Nephron progenitor cell (in vitro differentiated cells): Measurements from ENCODE around the gene RAB11FIP4.

Source experiments
- DNase-seq: peaks from one replicate; pipeline ENCODE4 v3.0.0; 2021
- H3K27ac Mint-ChIP-seq: 2 replicates; pipeline ENCODE4 v1.8.0; 2021; ENCODE audit warnings: mild to moderate bottlenecking, moderate library complexity, mixed read lengths
- H3K27me3 Mint-ChIP-seq: 2 replicates; pipeline ENCODE4 v1.8.0; 2021; ENCODE audit warnings: mild to moderate bottlenecking, low read depth, mixed read lengths; ENCODE audit not compliant: poor library complexity
- H3K36me3 Mint-ChIP-seq: 2 replicates; pipeline ENCODE4 v1.8.0; 2021; ENCODE audit warnings: low read depth, mixed read lengths
- H3K4me1 Mint-ChIP-seq: 2 replicates; pipeline ENCODE4 v1.8.0; 2021; ENCODE audit warnings: mixed read lengths
- H3K4me3 Mint-ChIP-seq: 2 replicates; pipeline ENCODE4 v1.8.0; 2021; ENCODE audit warnings: mild to moderate bottlenecking, moderate library complexity, mixed read lengths
- H3K9me3 Mint-ChIP-seq: 2 replicates; pipeline ENCODE4 v1.8.0; 2021; ENCODE audit warnings: mild to moderate bottlenecking, moderate library complexity, mixed read lengths
- TF ChIP-seq, protein P1 (sequence below): fragments of 200-600 bp; sonication (generic); IDR thresholded peaks from 2 replicates; pipeline ENCODE4 v1.5.0; 2021; ENCODE audit warnings: antibody characterized with exemption

Gene RAB11FIP4

DNA sequence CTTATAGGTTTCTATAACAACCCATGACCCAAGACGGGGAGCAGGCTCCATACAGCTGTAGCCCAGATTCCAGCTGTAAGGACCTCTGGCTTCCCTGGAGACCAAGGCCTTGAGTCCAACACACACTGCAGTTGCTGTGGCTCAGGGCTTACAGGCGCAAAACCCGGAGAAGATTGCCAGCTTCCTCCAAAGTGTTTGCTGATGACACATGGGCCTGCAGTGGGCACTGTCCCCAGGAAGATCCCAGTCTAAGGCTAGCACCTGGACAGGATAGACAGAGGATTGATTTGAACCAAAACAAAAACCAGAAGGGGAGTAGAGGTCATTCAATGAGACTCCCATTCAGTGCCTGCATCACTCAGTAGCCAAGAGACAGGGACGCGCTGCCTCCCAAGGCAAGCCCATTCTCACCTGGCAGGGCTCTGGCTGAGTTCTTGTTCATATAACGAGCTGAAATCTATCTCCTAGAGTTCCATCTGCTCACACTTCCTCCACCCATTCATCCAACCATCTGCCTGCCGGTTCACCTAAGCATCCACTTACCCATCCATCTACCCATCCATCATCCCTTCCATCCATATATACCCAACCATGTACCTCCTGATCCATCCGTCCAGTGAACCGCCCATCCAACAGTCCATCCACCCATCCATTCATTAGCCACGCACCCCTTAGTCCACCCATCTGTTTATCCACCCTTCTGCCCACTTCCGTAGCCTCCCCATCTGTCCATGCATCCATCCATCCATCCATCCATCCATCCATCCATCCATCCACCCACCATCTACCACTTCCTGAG is 10.2 kb downstream of the RAB11FIP4 start:
- peaks cover 28% of the 10 kb centered on the region for H3K27me3 Mint-ChIP-seq
- DNase-seq: no peak
- no peak overlapping the region for H3K4me3 Mint-ChIP-seq
- no peak overlapping the region for H3K27ac Mint-ChIP-seq
- peaks cover 9% of the 10 kb centered on the region for H3K4me1 Mint-ChIP-seq
- TF ChIP-seq, protein P1, sequence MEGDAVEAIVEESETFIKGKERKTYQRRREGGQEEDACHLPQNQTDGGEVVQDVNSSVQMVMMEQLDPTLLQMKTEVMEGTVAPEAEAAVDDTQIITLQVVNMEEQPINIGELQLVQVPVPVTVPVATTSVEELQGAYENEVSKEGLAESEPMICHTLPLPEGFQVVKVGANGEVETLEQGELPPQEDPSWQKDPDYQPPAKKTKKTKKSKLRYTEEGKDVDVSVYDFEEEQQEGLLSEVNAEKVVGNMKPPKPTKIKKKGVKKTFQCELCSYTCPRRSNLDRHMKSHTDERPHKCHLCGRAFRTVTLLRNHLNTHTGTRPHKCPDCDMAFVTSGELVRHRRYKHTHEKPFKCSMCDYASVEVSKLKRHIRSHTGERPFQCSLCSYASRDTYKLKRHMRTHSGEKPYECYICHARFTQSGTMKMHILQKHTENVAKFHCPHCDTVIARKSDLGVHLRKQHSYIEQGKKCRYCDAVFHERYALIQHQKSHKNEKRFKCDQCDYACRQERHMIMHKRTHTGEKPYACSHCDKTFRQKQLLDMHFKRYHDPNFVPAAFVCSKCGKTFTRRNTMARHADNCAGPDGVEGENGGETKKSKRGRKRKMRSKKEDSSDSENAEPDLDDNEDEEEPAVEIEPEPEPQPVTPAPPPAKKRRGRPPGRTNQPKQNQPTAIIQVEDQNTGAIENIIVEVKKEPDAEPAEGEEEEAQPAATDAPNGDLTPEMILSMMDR: no peak
- H3K36me3 Mint-ChIP-seq: no peaks in the 10 kb centered on the region
- no peaks in the 10 kb centered on the region for H3K9me3 Mint-ChIP-seq

DNA sequence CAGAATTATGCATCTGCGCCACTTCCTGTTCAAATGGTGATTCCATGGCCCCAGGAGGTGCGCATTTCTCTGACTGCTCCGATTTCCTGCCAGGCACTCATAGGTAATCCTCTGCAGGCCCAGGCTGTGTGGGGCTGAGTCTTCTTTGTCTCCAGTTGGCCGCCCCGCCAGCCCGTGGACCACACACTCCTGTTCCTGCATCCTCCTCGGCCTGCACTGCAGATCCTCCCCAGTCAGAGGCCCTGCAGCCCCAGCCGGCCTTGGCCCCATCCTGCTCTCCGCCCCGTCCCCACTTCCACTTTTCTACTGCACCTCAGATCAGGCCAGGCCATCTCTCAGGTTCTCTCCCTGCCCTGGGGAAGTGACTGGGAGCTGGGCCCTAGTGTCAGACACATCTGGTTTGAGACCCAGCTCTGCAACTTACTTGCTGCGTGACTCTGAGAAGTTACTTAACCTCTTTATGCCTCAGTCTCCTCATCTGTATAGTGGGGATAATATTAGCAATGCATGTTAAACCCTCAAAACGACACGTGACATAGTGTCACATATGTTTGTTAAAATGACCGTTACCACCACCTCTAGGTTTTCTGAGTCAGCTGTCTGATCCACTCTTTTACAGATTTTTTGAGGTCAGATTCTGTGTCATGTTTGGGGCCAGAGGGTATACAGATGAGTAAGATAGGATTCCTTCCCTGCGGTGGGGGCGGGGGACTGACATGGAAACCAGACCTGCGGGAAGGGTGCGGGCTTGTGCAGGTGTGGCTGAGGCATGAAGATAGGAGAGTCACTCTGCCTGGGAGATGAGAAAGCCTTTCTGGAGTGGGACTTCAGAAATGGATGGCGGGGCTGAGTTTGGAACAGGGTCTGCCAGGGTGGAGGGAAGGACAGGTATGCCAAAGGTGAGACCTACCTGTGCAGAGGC is 12.8 kb downstream of the RAB11FIP4 start:
- H3K36me3 Mint-ChIP-seq: no peaks in the 10 kb centered on the region
- TF ChIP-seq, protein P1: no peak
- H3K27me3 Mint-ChIP-seq: peaks cover 24% of the 10 kb centered on the region
- peaks cover 11% of the 10 kb centered on the region for H3K4me1 Mint-ChIP-seq
- no peak overlapping the region for H3K4me3 Mint-ChIP-seq
- H3K9me3 Mint-ChIP-seq: no peaks in the 10 kb centered on the region
- no peak overlapping the region for H3K27ac Mint-ChIP-seq
- DNase-seq: no peak

DNA sequence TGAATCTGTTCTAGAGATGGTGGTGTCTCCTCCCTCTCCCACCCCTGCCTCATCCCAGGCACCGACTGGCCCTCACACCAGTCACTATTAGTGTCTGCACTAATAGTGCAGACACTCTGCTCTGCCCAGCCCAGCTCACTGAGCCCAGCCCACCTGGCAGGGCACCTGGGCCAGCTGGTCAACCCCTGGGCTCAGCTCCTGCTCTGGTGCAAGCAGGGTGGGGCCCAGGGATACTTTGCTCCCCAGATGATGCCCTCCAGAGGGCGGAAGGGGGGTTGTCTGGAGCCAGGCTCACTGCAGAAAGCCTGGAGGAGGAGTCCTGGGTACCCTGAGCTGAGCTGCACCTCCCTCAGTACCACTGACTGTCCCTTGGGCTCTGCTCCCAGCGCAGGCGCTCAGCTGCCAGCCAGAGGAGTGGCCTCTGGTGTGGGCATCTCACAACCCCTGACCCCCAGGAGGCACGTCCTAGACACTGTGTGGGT is 14.5 kb downstream of the RAB11FIP4 start:
- Mint-ChIP-seq H3K9me3 (no peaks in the 10 kb centered on the region), H3K27ac (no peak overlapping the region), H3K4me1 (peaks cover 11% of the 10 kb centered on the region), H3K27me3 (peaks cover 17% of the 10 kb centered on the region), H3K36me3 (no peaks in the 10 kb centered on the region), H3K4me3 (no peak overlapping the region)
- DNase-seq: no peak
- TF ChIP-seq, protein P1: no peak

DNA sequence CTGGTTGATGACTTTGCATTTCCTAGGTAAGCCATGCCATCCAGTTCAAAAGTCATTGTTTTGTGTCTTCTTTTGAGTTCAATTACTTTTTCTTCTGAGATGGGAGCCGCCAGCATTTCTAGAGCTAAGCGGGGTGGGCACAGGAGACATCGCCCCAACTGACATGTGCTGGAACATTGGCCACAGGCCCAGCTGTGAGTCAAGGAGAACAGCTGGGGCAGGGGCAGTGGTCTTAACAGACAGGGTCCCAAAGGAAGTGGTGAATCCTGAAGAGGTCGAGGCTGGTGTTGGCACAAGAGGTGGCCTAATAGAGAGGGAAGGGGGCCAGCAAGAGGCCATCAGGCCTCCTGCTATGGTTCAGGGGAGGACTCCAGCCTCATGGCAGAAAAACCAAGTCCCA is 17.1 kb downstream of the RAB11FIP4 start:
- no peak overlapping the region for H3K4me3 Mint-ChIP-seq
- H3K27me3 Mint-ChIP-seq: peaks cover 17% of the 10 kb centered on the region
- no peak overlapping the region for H3K27ac Mint-ChIP-seq
- H3K9me3 Mint-ChIP-seq: no peaks in the 10 kb centered on the region
- H3K36me3 Mint-ChIP-seq: no peaks in the 10 kb centered on the region
- no peak for DNase-seq
- H3K4me1 Mint-ChIP-seq: peaks cover 19% of the 10 kb centered on the region
- TF ChIP-seq, protein P1: no peak

DNA sequence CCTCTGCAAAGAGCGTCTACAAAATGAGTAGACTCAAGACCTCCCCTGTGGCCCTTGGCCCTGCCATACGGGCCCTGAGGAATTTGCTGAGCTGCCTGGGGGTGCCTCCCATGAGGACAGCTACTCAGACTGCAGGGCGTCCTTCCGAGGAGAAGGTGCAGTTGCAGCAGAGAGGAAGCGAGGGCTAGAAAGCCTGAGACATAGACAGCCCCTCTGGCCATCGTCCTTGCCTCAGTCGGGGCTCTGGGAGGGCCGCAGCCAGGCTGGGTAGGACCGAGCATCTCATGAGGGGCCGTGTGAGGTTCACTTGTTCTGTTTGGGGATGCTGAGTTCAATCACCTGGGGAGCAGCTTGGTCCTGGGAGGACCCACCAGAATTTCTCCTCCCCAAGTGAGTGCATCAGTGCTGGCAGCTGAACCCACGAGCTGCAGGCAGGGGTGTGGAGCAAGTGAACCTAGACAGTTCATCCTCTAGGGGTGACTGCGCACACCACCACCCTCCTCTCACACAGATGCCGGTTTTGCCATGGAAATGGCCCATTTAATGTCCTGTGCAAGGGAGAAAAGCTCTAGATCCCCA is 20.3 kb downstream of the RAB11FIP4 start:
- H3K4me1 Mint-ChIP-seq: peaks cover 22% of the 10 kb centered on the region
- no peak overlapping the region for H3K27ac Mint-ChIP-seq
- H3K9me3 Mint-ChIP-seq: no peaks in the 10 kb centered on the region

More for the DNA sequence above, 20.3 kb downstream of the RAB11FIP4 start:
- no peaks in the 10 kb centered on the region for H3K36me3 Mint-ChIP-seq
- peaks cover 21% of the 10 kb centered on the region for H3K27me3 Mint-ChIP-seq
- TF ChIP-seq, protein P1: no peak
- no peak overlapping the region for H3K4me3 Mint-ChIP-seq
- no peak for DNase-seq
